MM.1S (cell line): ENCODE results near the gene SDHC.

Experiments
- DNase-seq: peaks from one replicate; pipeline ENCODE4 v3.0.0-alpha.2; 2015
- H2AFZ ChIP-seq: fragments of 300-600 bp; sonication (generic); 2 replicates; pipeline ENCODE4 v1.6.0; 2016; ENCODE audit warnings: antibody characterized with exemption, low read length
- H3F3A ChIP-seq: fragments of 300-600 bp; sonication (generic); 2 replicates; pipeline ENCODE4 v1.6.1; 2016; ENCODE audit warnings: mild to moderate bottlenecking, antibody characterized with exemption, low read length, moderate library complexity, mixed read lengths; ENCODE audit not compliant: insufficient read depth
- H3K27ac ChIP-seq: fragments of 300-600 bp; sonication (generic); 2 replicates; pipeline ENCODE4 v1.5.1; 2016; ENCODE audit warnings: mild to moderate bottlenecking, low read length
- H3K27me3 ChIP-seq: fragments of 300-600 bp; sonication (generic); replicated peaks from 2 replicates; pipeline ENCODE4 v1.6.0; 2016; ENCODE audit warnings: low read length; ENCODE audit not compliant: insufficient read depth
- H3K36me3 ChIP-seq: fragments of 300-600 bp; sonication (generic); replicated peaks from 2 replicates; pipeline ENCODE4 v1.6.1; 2016; ENCODE audit warnings: mild to moderate bottlenecking, low read length, mixed read lengths; ENCODE audit not compliant: insufficient read depth
- H3K4me1 ChIP-seq: fragments of 300-600 bp; sonication (generic); 2 replicates; pipeline ENCODE4 v1.6.1; 2016; ENCODE audit warnings: low read length, mixed read lengths
- H3K4me2 ChIP-seq: fragments of 300-600 bp; sonication (generic); 2 replicates; pipeline ENCODE4 v1.6.0; 2016; ENCODE audit warnings: low read depth, low read length
- H3K4me3 ChIP-seq: fragments of 300-600 bp; sonication (generic); 2 replicates; pipeline ENCODE4 v1.5.1; 2016; ENCODE audit warnings: low read length, mixed read lengths
- H3K79me2 ChIP-seq: fragments of 300-600 bp; sonication (generic); 2 replicates; pipeline ENCODE4 v1.6.1; 2016; ENCODE audit warnings: mixed run types, low read length, mixed read lengths
- H3K9ac ChIP-seq: fragments of 300-600 bp; sonication (generic); 2 replicates; pipeline ENCODE4 v1.6.1; 2016; ENCODE audit warnings: low read length, mixed read lengths
- H3K9me2 ChIP-seq: fragments of 300-600 bp; sonication (generic); replicated peaks from 2 replicates; pipeline ENCODE4 v1.6.1; 2016; ENCODE audit warnings: mild to moderate bottlenecking, low read length, mixed read lengths; ENCODE audit not compliant: insufficient read depth
- H3K9me3 ChIP-seq: fragments of 300-600 bp; sonication (generic); replicated peaks from 2 replicates; pipeline ENCODE4 v1.6.1; 2016; ENCODE audit warnings: mild to moderate bottlenecking, low read length, mixed read lengths; ENCODE audit not compliant: insufficient read depth
- H4K20me1 ChIP-seq: fragments of 300-600 bp; sonication (generic); 2 replicates; pipeline ENCODE4 v1.6.1; 2016; ENCODE audit warnings: mild to moderate bottlenecking, low read length, moderate library complexity, mixed read lengths; ENCODE audit not compliant: insufficient read depth
- CTCF ChIP-seq: fragments of 300-600 bp; sonication (generic); IDR thresholded peaks from 2 replicates; pipeline ENCODE4 v1.5.1; 2016; ENCODE audit warnings: antibody characterized with exemption, low read length, mixed read lengths
- EZH2 ChIP-seq: fragments of 300-600 bp; sonication (generic); optimal IDR thresholded peaks from 2 replicates; pipeline ENCODE3; 2017; ENCODE audit warnings: low read depth, mild to moderate bottlenecking, antibody characterized with exemption, low read length, mixed read lengths
- EZH2phosphoT487 ChIP-seq: fragments of 300-600 bp; sonication (generic); IDR thresholded peaks from 2 replicates; pipeline ENCODE4 v1.6.1; 2018; ENCODE audit warnings: antibody characterized with exemption, low read length

SDHC gene

GRCh38 chr1:161378014-161378413, 63.8 kb downstream of the SDHC start:
- Histone ChIP-seq H3K9ac (no peak overlapping the region), H3K79me2 (no peaks in the 10 kb centered on the region), H3K4me3 (no peak overlapping the region), H4K20me1 (no peaks in the 10 kb centered on the region), H3K9me3 (no peaks in the 10 kb centered on the region), H3K27ac (no peak overlapping the region), H3K27me3 (no peaks in the 10 kb centered on the region), H3K4me1 (no peaks in the 10 kb centered on the region), H2AFZ (no peak overlapping the region), H3K9me2 (no peaks in the 10 kb centered on the region), H3K4me2 (no peak overlapping the region), H3K36me3 (no peaks in the 10 kb centered on the region), H3F3A (peaks cover 16% of the 10 kb centered on the region)
- no peak for TF ChIP-seq EZH2phosphoT487
- TF ChIP-seq EZH2 = no peak
- TF ChIP-seq CTCF = no peak
- DNase-seq = no peak

- Histone ChIP-seq H3K27me3 (no peaks in the 10 kb centered on the region), H3K27ac (no peak overlapping the region)
Measured at GRCh38 chr1:161379071-161379470, 64.9 kb downstream of the SDHC start.

GRCh38 chr1:161381707-161382106, 67.5 kb downstream of the SDHC start:
- no peak overlapping the region for H2AFZ ChIP-seq
- no peaks in the 10 kb centered on the region for H3K79me2 ChIP-seq
- DNase-seq = no peak
- TF ChIP-seq CTCF = no peak
- no peak for TF ChIP-seq EZH2phosphoT487
- TF ChIP-seq EZH2 = no peak
- no peak overlapping the region for H3K4me2 ChIP-seq
- H4K20me1 ChIP-seq = no peaks in the 10 kb centered on the region
- peaks cover 12% of the 10 kb centered on the region; the same call in 1 of the 2 replicates for H3F3A ChIP-seq
- no peaks in the 10 kb centered on the region for H3K9me2 ChIP-seq
- no peak overlapping the region for H3K4me3 ChIP-seq
- no peaks in the 10 kb centered on the region for H3K4me1 ChIP-seq
- no peaks in the 10 kb centered on the region for H3K9me3 ChIP-seq
- H3K27ac ChIP-seq = no peak overlapping the region
- H3K9ac ChIP-seq = no peak overlapping the region
- H3K27me3 ChIP-seq = no peaks in the 10 kb centered on the region
- no peaks in the 10 kb centered on the region for H3K36me3 ChIP-seq

More at GRCh38 chr1:161379071-161379470, 64.9 kb downstream of the SDHC start:
- H4K20me1 ChIP-seq = no peaks in the 10 kb centered on the region
- H3F3A ChIP-seq = peaks cover 16% of the 10 kb centered on the region
- H3K9me3 ChIP-seq = no peaks in the 10 kb centered on the region
- TF ChIP-seq EZH2 = no peak
- TF ChIP-seq EZH2phosphoT487 = no peak
- no peak for TF ChIP-seq CTCF
- no peaks in the 10 kb centered on the region for H3K36me3 ChIP-seq
- no peaks in the 10 kb centered on the region for H3K4me1 ChIP-seq
- H3K79me2 ChIP-seq = no peaks in the 10 kb centered on the region
- H2AFZ ChIP-seq = peak overlapping the region; percentile 93
- DNase-seq = peak; percentile 80
- H3K9ac ChIP-seq = peak overlapping the region; percentile 24; the same call in 1 of the 2 replicates
- no peaks in the 10 kb centered on the region for H3K9me2 ChIP-seq
- peak overlapping the region; percentile 47 for H3K4me3 ChIP-seq
- peak overlapping the region; percentile 75 for H3K4me2 ChIP-seq
